PC-3 (cell line): Measurements from ENCODE around the gene ELANE. TPM values are rescaled to one million over a fixed set of nuclear protein-coding genes. Genes with fewer than 3 reads are reported as not detected.

ENCODE experiments used
- ATAC-seq: fragments of 200-7000 bp; cut with Tn5 transposase; 2 replicates; pipeline ENCODE4 v1.9.1; 2020; ENCODE audit warnings: mild to moderate bottlenecking, moderate library complexity
- BruUV-seq: library from RNA; stranded (reverse); fragments of 400-500 nt; replicated peaks from 2 replicates; lab custom pipeline; 2021; lab: Mats Ljungman, UMichigan
- CTCF ChIA-PET: fragments of 300-600 bp; sonication (Branson Sonifier 250); formaldehyde crosslinking; loops from one replicate; lab custom pipeline; 2022; ENCODE audit warnings: antibody characterized with exemption; lab: Charles Lee
- POLR2A ChIA-PET: fragments of 300-600 bp; sonication (Branson Sonifier 250); formaldehyde crosslinking; loops from one replicate; lab custom pipeline; 2022; ENCODE audit warnings: antibody characterized with exemption; ENCODE audit not compliant: unreplicated experiment; lab: Charles Lee
- DNase-seq: peaks from one replicate; pipeline ENCODE4 v3.0.0-alpha.2; 2015
- H2AFZ ChIP-seq: fragments of 300-600 bp; sonication (generic); 2 replicates; pipeline ENCODE4 v1.6.0; 2016; ENCODE audit warnings: antibody characterized with exemption, low read length
- H3F3A ChIP-seq: fragments of 300-600 bp; sonication (generic); one replicate; pipeline ENCODE4 v1.6.0; 2017; ENCODE audit warnings: antibody characterized with exemption, low read length, control low read depth, mild to moderate bottlenecking; ENCODE audit not compliant: unreplicated experiment
- H3K27ac ChIP-seq: fragments of 300-600 bp; sonication (generic); 2 replicates; pipeline ENCODE4 v1.5.1; 2016; ENCODE audit warnings: mild to moderate bottlenecking, low read length
- H3K27me3 ChIP-seq: fragments of 300-600 bp; sonication (generic); 2 replicates; pipeline ENCODE4 v1.6.1; 2016; ENCODE audit warnings: low read length, mixed read lengths
- H3K36me3 ChIP-seq: fragments of 300-600 bp; sonication (generic); 2 replicates; pipeline ENCODE4 v1.6.1; 2016; ENCODE audit warnings: low read depth, mixed run types, low read length, mixed read lengths
- H3K4me1 ChIP-seq: fragments of 300-600 bp; sonication (generic); 2 replicates; pipeline ENCODE4 v1.5.1; 2016; ENCODE audit warnings: low read length; ENCODE audit not compliant: insufficient read depth
- H3K4me2 ChIP-seq: fragments of 300-600 bp; sonication (generic); 2 replicates; pipeline ENCODE4 v1.6.0; 2016; ENCODE audit warnings: low read length
- H3K4me3 ChIP-seq: fragments of 300-600 bp; sonication (generic); 2 replicates; pipeline ENCODE4 v1.5.1; 2016; ENCODE audit warnings: mild to moderate bottlenecking, low read length, mixed read lengths
- H3K79me2 ChIP-seq: fragments of 300-600 bp; sonication (generic); 2 replicates; pipeline ENCODE4 v1.6.1; 2017; ENCODE audit warnings: low read length, mixed read lengths
- H3K9ac ChIP-seq: fragments of 300-600 bp; sonication (generic); 2 replicates; pipeline ENCODE4 v1.6.0; 2016; ENCODE audit warnings: mild to moderate bottlenecking, low read length
- H3K9me2 ChIP-seq: fragments of 300-600 bp; sonication (generic); replicated peaks from 2 replicates; pipeline ENCODE4 v1.6.1; 2016; ENCODE audit warnings: mixed run types, low read length, mixed read lengths
- H3K9me3 ChIP-seq: fragments of 300-600 bp; sonication (generic); 2 replicates; pipeline ENCODE4 v1.6.1; 2016; ENCODE audit warnings: low read length, mixed read lengths
- H4K20me1 ChIP-seq: fragments of 300-600 bp; sonication (generic); 2 replicates; pipeline ENCODE4 v1.6.1; 2016; ENCODE audit warnings: low read length, mixed read lengths
- CTCF ChIP-seq: fragments of 300-600 bp; sonication (generic); conservative IDR thresholded peaks from 2 replicates; pipeline ENCODE4 v1.5.1; 2017; ENCODE audit warnings: antibody characterized with exemption, low read depth, mild to moderate bottlenecking, low read length
- EZH2 ChIP-seq: fragments of 300-600 bp; sonication (generic); IDR thresholded peaks from one replicate; pipeline ENCODE4 v1.6.1; 2017; ENCODE audit warnings: antibody characterized with exemption, mild to moderate bottlenecking, low read length; ENCODE audit not compliant: unreplicated experiment
- EZH2phosphoT487 ChIP-seq: fragments of 300-600 bp; sonication (generic); IDR thresholded peaks from 2 replicates; pipeline ENCODE4 v1.6.1; 2018; ENCODE audit warnings: mild to moderate bottlenecking, antibody characterized with exemption, low read length, borderline replicate concordance
- intact Hi-C: fragments of 100-400 bp; cut with micrococcal nuclease; formaldehyde crosslinking; loops from 2 replicates; pipeline ENCODE4 v1.9.0; 2023
- total RNA-seq: library from RNA; depleted of rRNA; stranded (reverse); fragments of >200 nt; gene quantifications from 2 replicates; pipeline ENCODE4 v1.2.3, GENCODE V29; 2014

Gene ELANE
- total RNA-seq, 1 experiment from 2014 or later, result not detected

- DNase-seq (no peak), ATAC-seq (no peak)
- H3K4me1 ChIP-seq, result no peaks in the 10 kb centered on the region
- H2AFZ ChIP-seq, result no peak overlapping the region
- no peaks in the 10 kb centered on the region for H3K9me2 ChIP-seq
- TF ChIP-seq EZH2, result no peak
- TF ChIP-seq EZH2phosphoT487, result no peak
- no peak for TF ChIP-seq CTCF
- H3F3A ChIP-seq, result no peaks in the 10 kb centered on the region
- H3K9me3 ChIP-seq, result no peaks in the 10 kb centered on the region
- no peaks in the 10 kb centered on the region for H4K20me1 ChIP-seq
- no peak overlapping the region for H3K4me3 ChIP-seq
- CTCF ChIA-PET, result no interaction called here
- intact Hi-C loops, result no loop called here
- H3K36me3 ChIP-seq, result no peaks in the 10 kb centered on the region
- H3K27ac ChIP-seq, result no peak overlapping the region
- POLR2A ChIA-PET, result no interaction called here
- no peak overlapping the region for H3K4me2 ChIP-seq
- no peaks in the 10 kb centered on the region for H3K27me3 ChIP-seq
- H3K9ac ChIP-seq, result no peak overlapping the region
- no peaks in the 10 kb centered on the region for H3K79me2 ChIP-seq
- BruUV-seq, result no TSS peak
Observed at GRCh38 chr19:821231-821824, 30.8 kb upstream of the ELANE start.

GRCh38 chr19:821825-822503 is 30.1 kb upstream of the ELANE start, which contains the start of gene PLPPR3:
PLPPR3 (minus strand) TSS chr19:821955; CDS start chr19:821559, 396 bp downstream.
- no peak within 1 kb of the TSS for H3K4me2 ChIP-seq

More at GRCh38 chr19:821825-822503, 30.1 kb upstream of the ELANE start, which contains the start of gene PLPPR3:
- Histone ChIP-seq H3K4me3 (no peak within 1 kb of the TSS), H4K20me1 (no peaks in the 10 kb centered on the region), H3K9me2 (no peaks in the 10 kb centered on the region), H3K9ac (no peak within 1 kb of the TSS), H3K4me1 (no peaks in the 10 kb centered on the region), H3K36me3 (no peaks in the 10 kb centered on the region), H2AFZ (no peak within 1 kb of the TSS), H3K27ac (no peak within 1 kb of the TSS), H3K9me3 (no peaks in the 10 kb centered on the region), H3K27me3 (no peaks in the 10 kb centered on the region), H3K79me2 (no peaks in the 10 kb centered on the region), H3F3A (no peaks in the 10 kb centered on the region)
- CTCF ChIA-PET, result no interaction called here
- TF ChIP-seq CTCF, result no peak
- no peak for TF ChIP-seq EZH2
- no peak for TF ChIP-seq EZH2phosphoT487
- BruUV-seq, result no TSS peak
- no peak for ATAC-seq
- intact Hi-C loops, result no loop called here
- no peak for DNase-seq
- POLR2A ChIA-PET, result no interaction called here
